Osteocyte (in vitro differentiated cells): ENCODE results near the gene HMHB1. TPM values are rescaled to one million over a fixed set of nuclear protein-coding genes. Genes with fewer than 3 reads are reported as not detected.

ENCODE experiments used
- DNase-seq: peaks from one replicate; pipeline ENCODE4 v3.0.0; 2021; ENCODE audit warnings: mixed read lengths; ENCODE audit not compliant: unreplicated experiment; ENCODE audit errors: extremely low spot score
- H3K27ac Mint-ChIP-seq: one replicate; pipeline ENCODE4 v1.8.0; 2021; ENCODE audit warnings: mild to moderate bottlenecking, mixed read lengths; ENCODE audit not compliant: unreplicated experiment
- H3K27me3 Mint-ChIP-seq: one replicate; pipeline ENCODE4 v1.8.0; 2021; ENCODE audit warnings: mixed read lengths; ENCODE audit not compliant: unreplicated experiment
- H3K36me3 Mint-ChIP-seq: one replicate; pipeline ENCODE4 v1.8.0; 2021; ENCODE audit warnings: mixed read lengths; ENCODE audit not compliant: unreplicated experiment
- H3K4me1 Mint-ChIP-seq: one replicate; pipeline ENCODE4 v1.8.0; 2021; ENCODE audit warnings: mixed read lengths; ENCODE audit not compliant: unreplicated experiment
- H3K4me3 Mint-ChIP-seq: one replicate; pipeline ENCODE4 v1.8.0; 2021; ENCODE audit warnings: mild to moderate bottlenecking, moderate library complexity, mixed read lengths; ENCODE audit not compliant: unreplicated experiment
- H3K9me3 Mint-ChIP-seq: one replicate; pipeline ENCODE4 v1.8.0; 2021; ENCODE audit warnings: mixed read lengths; ENCODE audit not compliant: unreplicated experiment
- CTCF ChIP-seq: fragments of 200-600 bp; sonication (generic); IDR thresholded peaks from 2 replicates; pipeline ENCODE4 v1.5.0; 2021; ENCODE audit warnings: antibody characterized with exemption, mild to moderate bottlenecking, moderate library complexity
- total RNA-seq: library from RNA; stranded (reverse); gene quantifications from 2 replicates; pipeline ENCODE4 v1.2.1, GENCODE V29; 2021

Gene HMHB1
- total RNA-seq, 1 donor from 2014 or later = not detected

- Mint-ChIP-seq H3K27me3 (no peaks in the 10 kb centered on the region), H3K9me3 (peaks cover 4% of the 10 kb centered on the region), H3K36me3 (no peaks in the 10 kb centered on the region), H3K27ac (no peak overlapping the region), H3K4me1 (peaks cover 12% of the 10 kb centered on the region), H3K4me3 (no peak overlapping the region)
- DNase-seq = no peak
- no peak for TF ChIP-seq CTCF
Measured at GRCh38 chr5:143779506-143779905, 32.5 kb upstream of the HMHB1 start.

- no peak for DNase-seq
- Mint-ChIP-seq H3K9me3 (peaks cover 8% of the 10 kb centered on the region), H3K4me3 (no peak overlapping the region), H3K36me3 (no peaks in the 10 kb centered on the region), H3K27me3 (no peaks in the 10 kb centered on the region), H3K27ac (no peak overlapping the region), H3K4me1 (peaks cover 12% of the 10 kb centered on the region)
- no peak for TF ChIP-seq CTCF
Measured at GRCh38 chr5:143781993-143782520, 29.9 kb upstream of the HMHB1 start.

- H3K27me3 Mint-ChIP-seq = no peaks in the 10 kb centered on the region
- no peak overlapping the region for H3K27ac Mint-ChIP-seq
- no peaks in the 10 kb centered on the region for H3K36me3 Mint-ChIP-seq
- peaks cover 6% of the 10 kb centered on the region for H3K9me3 Mint-ChIP-seq
- TF ChIP-seq CTCF = no peak
- peaks cover 12% of the 10 kb centered on the region for H3K4me1 Mint-ChIP-seq
- DNase-seq = no peak
- H3K4me3 Mint-ChIP-seq = no peak overlapping the region
Measured at GRCh38 chr5:143782588-143783386, 29.2 kb upstream of the HMHB1 start.

- H3K27ac Mint-ChIP-seq = no peak overlapping the region
- no peak overlapping the region for H3K4me3 Mint-ChIP-seq
Measured at GRCh38 chr5:143788401-143788800, 23.6 kb upstream of the HMHB1 start.

More at GRCh38 chr5:143788401-143788800, 23.6 kb upstream of the HMHB1 start:
- no peaks in the 10 kb centered on the region for H3K36me3 Mint-ChIP-seq
- no peak for TF ChIP-seq CTCF
- peaks cover 12% of the 10 kb centered on the region for H3K4me1 Mint-ChIP-seq
- H3K27me3 Mint-ChIP-seq = no peaks in the 10 kb centered on the region
- peaks cover 4% of the 10 kb centered on the region for H3K9me3 Mint-ChIP-seq
- no peak for DNase-seq
